Transverse colon (tissue), 4 donors: ENCODE results near the gene CHD6. TPM values are rescaled to one million over a fixed set of nuclear protein-coding genes. Genes with fewer than 3 reads are reported as not detected.

Source experiments
- DNase-seq: peaks from one replicate; pipeline ENCODE4 v3.0.0-alpha.2; 2019
- H3K27ac ChIP-seq, 4 donors: fragments of 200-600 bp; sonication (generic); 2 replicates each; pipeline ENCODE4 v1.5.1; 2016 to 2018; ENCODE audit warnings: inconsistent platforms in 4 of 4
- H3K27me3 ChIP-seq: fragments of 200-600 bp; sonication (generic); 2 replicates; pipeline ENCODE4 v1.5.1; 2017; ENCODE audit warnings: inconsistent platforms
- H3K36me3 ChIP-seq, 4 donors: fragments of 200-600 bp; sonication (generic); 2 replicates each; pipeline ENCODE4 v1.5.1; 2017 to 2019; ENCODE audit warnings: inconsistent platforms in 4 of 4
- H3K4me1 ChIP-seq, 4 donors: fragments of 200-600 bp; sonication (generic); 2 replicates each; pipeline ENCODE4 v1.5.1; 2017 to 2020; ENCODE audit warnings: inconsistent platforms in 4 of 4
- H3K4me3 ChIP-seq, 4 donors: fragments of 200-600 bp; sonication (generic); 1 replicate in 1 of 4; 2 replicates in 3 of 4; pipeline versions ENCODE4 v1.5.1 to v1.6.1; 2017 to 2019; ENCODE audit warnings: inconsistent platforms in 4 of 4
- H3K9me3 ChIP-seq, 2 donors: fragments of 200-600 bp; sonication (generic); 2 replicates each; pipeline ENCODE4 v1.5.1; 2017 to 2019; ENCODE audit warnings: inconsistent platforms in 2 of 2
- EP300 ChIP-seq: sonication (generic); formaldehyde crosslinking; IDR thresholded peaks from one replicate; pipeline ENCODE4 v1.6.1; 2017; ENCODE audit warnings: antibody characterized with exemption, low read depth
- POLR2A ChIP-seq: fragments of 450-650 bp; IDR thresholded peaks from one replicate; pipeline ENCODE4 v1.6.1; 2016; ENCODE audit warnings: antibody characterized with exemption, mild to moderate bottlenecking, moderate library complexity
- POLR2AphosphoS5 ChIP-seq, 3 donors: sonication (generic); formaldehyde crosslinking; IDR thresholded peaks; one replicate each; pipeline ENCODE4 v1.6.1; 2016; ENCODE audit warnings: antibody characterized with exemption in 3 of 3
- WGBS, 2 donors: methylation state at CpG; one replicate each; pipeline ENCODE4 v1.1.5; 2018; ENCODE audit warnings: low coverage in 1 of 2; 5-methylcytosine and 5-hydroxymethylcytosine counted together
- in situ Hi-C, 4 donors: fragments of 200-750 bp; cut with MboI; loops; one replicate each; pipeline versions ENCODE4 v1.15.0 to v1.15.1; 2017; ENCODE audit warnings: low sequenced_read_pairs in 3 of 4, low pct_ligation_motif_present in 1 of 4, low pct_unique_long_range_greater_than_20kb in 1 of 4
- intact Hi-C: fragments of 100-400 bp; cut with DNase I; formaldehyde crosslinking; loops from one replicate; pipeline ENCODE4 v1.15.1; 2023; ENCODE audit warnings: low total_unique reads
- total RNA-seq, 4 donors: library from RNA; depleted of rRNA; stranded (reverse); fragments of >200 nt; gene quantifications; one replicate each; pipeline ENCODE4 v1.1.0, GENCODE V29; 2016
- TF ChIP-seq, protein P1 (sequence below), 5 experiments: fragments of 200-600 bp in 3 of 5; fragments of 450-650 bp in 2 of 5; sonication (generic) in 3 of 5; IDR thresholded peaks; 1 replicate in 2 of 5; 2 replicates in 3 of 5; pipeline ENCODE4 v1.5.1; 2016 to 2017; ENCODE audit warnings: antibody characterized with exemption in 5 of 5, inconsistent platforms in 3 of 5, mild to moderate bottlenecking in 2 of 5, moderate library complexity in 1 of 5

Gene CHD6
- total RNA-seq, 4 donors from 2014 or later = 27.3 to 42.1 (median 27.9) TPM

- Histone ChIP-seq H3K9me3 (no peaks in the 10 kb centered on the region), H3K27ac (peak overlapping the region; percentile 89 to 94 (median 92)), H3K4me3 (peak overlapping the region; percentile 64 to 100 (median 92)), H3K36me3 (no peaks in the 10 kb centered on the region), H3K4me1 (peaks cover 11 to 42% (median 19%) of the 10 kb centered on the region in 4 donors), H3K27me3 (no peaks in the 10 kb centered on the region)
- TF ChIP-seq, protein P1, sequence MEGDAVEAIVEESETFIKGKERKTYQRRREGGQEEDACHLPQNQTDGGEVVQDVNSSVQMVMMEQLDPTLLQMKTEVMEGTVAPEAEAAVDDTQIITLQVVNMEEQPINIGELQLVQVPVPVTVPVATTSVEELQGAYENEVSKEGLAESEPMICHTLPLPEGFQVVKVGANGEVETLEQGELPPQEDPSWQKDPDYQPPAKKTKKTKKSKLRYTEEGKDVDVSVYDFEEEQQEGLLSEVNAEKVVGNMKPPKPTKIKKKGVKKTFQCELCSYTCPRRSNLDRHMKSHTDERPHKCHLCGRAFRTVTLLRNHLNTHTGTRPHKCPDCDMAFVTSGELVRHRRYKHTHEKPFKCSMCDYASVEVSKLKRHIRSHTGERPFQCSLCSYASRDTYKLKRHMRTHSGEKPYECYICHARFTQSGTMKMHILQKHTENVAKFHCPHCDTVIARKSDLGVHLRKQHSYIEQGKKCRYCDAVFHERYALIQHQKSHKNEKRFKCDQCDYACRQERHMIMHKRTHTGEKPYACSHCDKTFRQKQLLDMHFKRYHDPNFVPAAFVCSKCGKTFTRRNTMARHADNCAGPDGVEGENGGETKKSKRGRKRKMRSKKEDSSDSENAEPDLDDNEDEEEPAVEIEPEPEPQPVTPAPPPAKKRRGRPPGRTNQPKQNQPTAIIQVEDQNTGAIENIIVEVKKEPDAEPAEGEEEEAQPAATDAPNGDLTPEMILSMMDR (IDR thresholded peaks at IDR 0.05) = no peak
- TF ChIP-seq POLR2AphosphoS5 (IDR thresholded peaks at IDR 0.05) (no peak), EP300 (no peak), POLR2A (no peak)
- intact Hi-C loops (no loop called here), in situ Hi-C loops (no loop called here)
- 0 to 3% methylated on average over 4 to 25 of the region's 35 CpGs for WGBS, 2 donors
- peak; percentile 35 for DNase-seq
These were observed 897 bp downstream of the CHD6 start for GRCh38 chr20:41617059-41617901.

GRCh38 chr20:41616228-41616627 is 1.9 kb downstream of the CHD6 start:
- Histone ChIP-seq H3K9me3 (no peaks in the 10 kb centered on the region), H3K4me1 (peaks cover 11 to 42% (median 19%) of the 10 kb centered on the region in 4 donors), H3K36me3 (no peaks in the 10 kb centered on the region), H3K4me3 (no peak overlapping the region), H3K27me3 (no peaks in the 10 kb centered on the region), H3K27ac (no peak overlapping the region)
- TF ChIP-seq, protein P1 (IDR thresholded peaks at IDR 0.05) = no peak
- no peak for TF ChIP-seq EP300
- TF ChIP-seq POLR2AphosphoS5 (IDR thresholded peaks at IDR 0.05) = no peak
- TF ChIP-seq POLR2A = no peak
- in situ Hi-C loops = no loop called here
- intact Hi-C loops = no loop called here
- 31 to 58% methylated on average over 4 of the region's 4 CpGs for WGBS, 2 donors
- no peak for DNase-seq

- Histone ChIP-seq H3K4me3 (no peak overlapping the region), H3K9me3 (no peaks in the 10 kb centered on the region), H3K27me3 (no peaks in the 10 kb centered on the region), H3K4me1 (peaks cover 11 to 42% (median 19%) of the 10 kb centered on the region in 4 donors), H3K27ac (no peak overlapping the region), H3K36me3 (no peaks in the 10 kb centered on the region)
- TF ChIP-seq, protein P1 (IDR thresholded peaks at IDR 0.05) = no peak
- no peak for TF ChIP-seq POLR2AphosphoS5 (IDR thresholded peaks at IDR 0.05)
- no peak for TF ChIP-seq POLR2A
- no peak for TF ChIP-seq EP300
- WGBS, 2 donors = 47 to 71% methylated on average over 3 of the region's 3 CpGs
- in situ Hi-C loops (no loop called here), intact Hi-C loops (no loop called here)
- DNase-seq = no peak
These were observed 2.5 kb downstream of the CHD6 start for GRCh38 chr20:41615676-41616075.

DNA sequence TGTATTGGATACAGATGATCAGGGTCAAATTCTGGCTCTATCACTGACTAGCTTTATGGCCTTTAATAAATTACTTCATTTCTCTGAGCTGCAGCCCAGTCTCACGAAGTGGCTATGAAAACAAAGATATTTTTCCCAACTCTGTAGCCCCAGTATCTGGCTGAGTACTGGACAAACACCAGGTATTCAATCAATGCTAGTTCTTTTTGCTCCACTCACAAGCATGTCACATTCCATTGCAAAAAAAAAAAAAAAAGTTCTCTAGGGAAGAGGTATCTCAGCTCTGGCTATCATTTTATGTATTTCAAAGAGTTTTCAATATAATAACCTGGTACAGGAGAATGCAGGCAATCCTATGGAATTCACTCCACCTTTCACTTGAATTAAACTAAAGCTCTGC is 3.1 kb downstream of the CHD6 start:
- DNase-seq = no peak
- 32 to 43% methylated on average over 1 of the region's 1 CpG for WGBS, 2 donors
- Histone ChIP-seq H3K9me3 (no peaks in the 10 kb centered on the region), H3K4me3 (no peak overlapping the region), H3K36me3 (no peaks in the 10 kb centered on the region), H3K4me1 (peaks cover 11 to 42% (median 19%) of the 10 kb centered on the region in 4 donors), H3K27ac (no peak overlapping the region), H3K27me3 (no peaks in the 10 kb centered on the region)
- intact Hi-C loops = no loop called here
- TF ChIP-seq, protein P1 (IDR thresholded peaks at IDR 0.05) = no peak
- TF ChIP-seq POLR2A = no peak
- TF ChIP-seq POLR2AphosphoS5 (IDR thresholded peaks at IDR 0.05) = no peak
- TF ChIP-seq EP300 = no peak
- in situ Hi-C loops = no loop called here
